Lower leg skin (tissue), 3 donors: ENCODE measurements around the gene PSMF1.

Source experiments
- CTCF ChIP-seq, 3 donors: fragments of 450-650 bp; IDR thresholded peaks; one replicate each; pipeline ENCODE4 v1.5.1; 2016; ENCODE audit warnings: antibody characterized with exemption in 3 of 3, mild to moderate bottlenecking in 3 of 3, moderate library complexity in 2 of 3
- POLR2A ChIP-seq, 2 donors: fragments of 450-650 bp; IDR thresholded peaks; one replicate each; pipeline ENCODE4 v1.6.1; 2016 to 2017; ENCODE audit warnings: antibody characterized with exemption in 2 of 2, mild to moderate bottlenecking in 1 of 2, moderate library complexity in 1 of 2

GRCh38 chr20:1203630-1204029 is 85.2 kb downstream of the PSMF1 start:
- no peak for TF ChIP-seq CTCF (IDR thresholded peaks at IDR 0.05)
- no peak for TF ChIP-seq POLR2A (IDR thresholded peaks at IDR 0.05)
